ENCODE measurements around the gene CAP1. TPM values are rescaled to one million over a fixed set of nuclear protein-coding genes. Genes with fewer than 3 reads are reported as not detected.

The CAP1 gene
- total RNA-seq: 468 and 1,100 TPM in 2 replicates

GRCh38 chr1:40040511-40041465 is at the start of gene CAP1:
TSS of gene CAP1 (plus strand) at chr1:40040729. CDS start at chr1:40059347, 18,618 bp downstream.

GRCh38 chr1:40096977-40097782 is 56.7 kb downstream of the CAP1 start, which contains the start of gene PPT1:
TSS of gene PPT1 (minus strand) at chr1:40097252. CDS start at chr1:40097238, 14 bp downstream.

Other genes with a start within 250 kb of the CAP1 start
- gene TRIT1, start 157.2 kb upstream of the CAP1 start, total RNA-seq: 19.7 and 24.6 TPM in 2 replicates
- gene MYCL, start 138.8 kb upstream of the CAP1 start, total RNA-seq: 0.14 and 0.44 TPM in 2 replicates
- gene MFSD2A, start 85.6 kb upstream of the CAP1 start, total RNA-seq: 11.9 and 25.2 TPM in 2 replicates
- gene PPT1, start 56.5 kb downstream of the CAP1 start, total RNA-seq: 37.0 and 50.5 TPM in 2 replicates
- 15.1 and 22.2 TPM in 2 replicates for gene RLF, start 120.7 kb downstream of the CAP1 start, total RNA-seq
- gene TMCO2, start 207.2 kb downstream of the CAP1 start, total RNA-seq: not detected in 2 replicates
- gene ZMPSTE24, start 217.5 kb downstream of the CAP1 start, total RNA-seq: 48.4 and 119 TPM in 2 replicates